GM19023 (cell line): ENCODE measurements around the gene RNGTT.

ENCODE experiments used
- ATAC-seq: cut with Tn5 transposase; IDR thresholded peaks from one replicate; pipeline ENCODE4 v1.9.1; 2021; ENCODE audit warnings: mild to moderate bottlenecking, moderate library complexity; ENCODE audit not compliant: unreplicated experiment

The RNGTT gene

GRCh38 chr6:88670369-88670768, 293.0 kb downstream of the RNGTT start:
- ATAC-seq, result no peak

- ATAC-seq, result no peak
Measured at GRCh38 chr6:88669475-88669874, 293.9 kb downstream of the RNGTT start.

GRCh38 chr6:88666901-88667300, 296.5 kb downstream of the RNGTT start:
- no peak for ATAC-seq

- ATAC-seq, result no peak
Measured at GRCh38 chr6:88665131-88665530, 298.3 kb downstream of the RNGTT start.

GRCh38 chr6:88663801-88664200, 299.6 kb downstream of the RNGTT start:
- ATAC-seq, result no peak

GRCh38 chr6:88662653-88663174, 300.7 kb downstream of the RNGTT start:
- peak; percentile 42 for ATAC-seq

GRCh38 chr6:88662163-88662580, 301.2 kb downstream of the RNGTT start:
- ATAC-seq, result peak; percentile 66

GRCh38 chr6:88661136-88661535, 302.3 kb downstream of the RNGTT start:
- ATAC-seq, result no peak

- no peak for ATAC-seq
Measured at GRCh38 chr6:88655586-88655985, 307.8 kb downstream of the RNGTT start.

GRCh38 chr6:88653936-88654335, 309.5 kb downstream of the RNGTT start:
- ATAC-seq, result no peak

GRCh38 chr6:88651400-88651799, 312.0 kb downstream of the RNGTT start:
- no peak for ATAC-seq

- no peak for ATAC-seq
Measured at GRCh38 chr6:88650979-88651378, 312.4 kb downstream of the RNGTT start.

- ATAC-seq, result peak; percentile 98
Measured at GRCh38 chr6:88650029-88650619, 313.3 kb downstream of the RNGTT start.

- peak; percentile 95 for ATAC-seq
Measured at GRCh38 chr6:88641178-88641903, 322.1 kb downstream of the RNGTT start.

- ATAC-seq, result no peak
Measured at GRCh38 chr6:88637761-88638545, 325.5 kb downstream of the RNGTT start.

- ATAC-seq, result no peak
Measured at GRCh38 chr6:88636871-88637270, 326.5 kb downstream of the RNGTT start.

GRCh38 chr6:88633782-88634181, 329.6 kb downstream of the RNGTT start:
- ATAC-seq, result no peak

- ATAC-seq, result no peak
Measured at GRCh38 chr6:88631830-88632229, 331.6 kb downstream of the RNGTT start.

- peak; percentile 60 for ATAC-seq
Measured at GRCh38 chr6:88629838-88630494, 333.5 kb downstream of the RNGTT start.

GRCh38 chr6:88626460-88626859, 337.0 kb downstream of the RNGTT start:
- no peak for ATAC-seq

- no peak for ATAC-seq
Measured at GRCh38 chr6:88623531-88623930, 339.9 kb downstream of the RNGTT start.
